Right renal pelvis (tissue), 4 donors: Measurements from ENCODE around the gene ZNF296. TPM values are rescaled to one million over a fixed set of nuclear protein-coding genes. Genes with fewer than 3 reads are reported as not detected.

Experiments
- DNase-seq, 4 donors: peaks; one replicate each; pipeline ENCODE4 v3.0.0-alpha.2; 2013; ENCODE audit warnings: low read depth in 4 of 4, low spot score in 3 of 4, missing footprints in 1 of 4
- polyA plus RNA-seq, 4 donors: library from polyadenylated mRNA; unstranded; fragments of 120-200 nt; gene quantifications; one replicate each; pipeline ENCODE4 v1.2.1, GENCODE V29; 2013; ENCODE audit not compliant: insufficient read length in 4 of 4

Gene ZNF296
- polyA plus RNA-seq, 4 donors: 0.78 to 1.5 (median 0.95) TPM

GRCh38 chr19:45090034-45090433, 13.8 kb upstream of the ZNF296 start:
- DNase-seq: no peak

- DNase-seq: no peak
These were observed 11.3 kb upstream of the ZNF296 start for GRCh38 chr19:45087531-45087930.

- no peak for DNase-seq
These were observed 10.2 kb upstream of the ZNF296 start for GRCh38 chr19:45086480-45086879.

- DNase-seq: no peak
These were observed 5.9 kb upstream of the ZNF296 start for GRCh38 chr19:45082170-45082569.

- no peak for DNase-seq
These were observed 3.7 kb upstream of the ZNF296 start for GRCh38 chr19:45079911-45080370.

GRCh38 chr19:45079063-45079910, 3.0 kb upstream of the ZNF296 start, which contains the start of gene GEMIN7:
TSS of gene GEMIN7 (plus strand) at chr19:45079260. CDS start at chr19:45090115, 10,855 bp downstream.
- no peak for DNase-seq

- no peak for DNase-seq
These were observed 2.2 kb upstream of the ZNF296 start for GRCh38 chr19:45078390-45079062.

GRCh38 chr19:45076851-45077730, 813 bp upstream of the ZNF296 start:
- DNase-seq: no peak

GRCh38 chr19:45075301-45076028, 813 bp downstream of the ZNF296 start:
- DNase-seq: no peak

GRCh38 chr19:45074744-45075300, 1.5 kb downstream of the ZNF296 start:
- no peak for DNase-seq

- no peak for DNase-seq
These were observed 4.1 kb downstream of the ZNF296 start for GRCh38 chr19:45071969-45072790.

GRCh38 chr19:45071545-45071938, 4.7 kb downstream of the ZNF296 start:
- no peak for DNase-seq

- no peak for DNase-seq
These were observed 5.3 kb downstream of the ZNF296 start for GRCh38 chr19:45070861-45071544.

GRCh38 chr19:45070214-45070613, 6.1 kb downstream of the ZNF296 start:
- DNase-seq: no peak

- DNase-seq: no peak
These were observed 7.2 kb downstream of the ZNF296 start for GRCh38 chr19:45069056-45069455.

GRCh38 chr19:45068041-45068440, 8.2 kb downstream of the ZNF296 start:
- DNase-seq: no peak

- DNase-seq: no peak
These were observed 9.2 kb downstream of the ZNF296 start for GRCh38 chr19:45066921-45067661.
